Heart left ventricle (tissue), 13 donors: Measurements from ENCODE around the gene MSL3.

Experiments used
- CTCF ChIP-seq, 12 donors: fragments of 200-600 bp; sonication (generic) in 4 of 12; IDR thresholded peaks; one replicate each; pipeline versions ENCODE4 v1.5.0 to v1.8.0; 2018 to 2022; ENCODE audit warnings: antibody characterized with exemption in 12 of 12, mild to moderate bottlenecking in 5 of 12
- POLR2A ChIP-seq, 2 donors: fragments of 450-650 bp; IDR thresholded peaks; one replicate each; pipeline ENCODE4 v1.6.1; 2017; ENCODE audit warnings: antibody characterized with exemption in 2 of 2, mild to moderate bottlenecking in 2 of 2, moderate library complexity in 2 of 2
- donor health status: ischemic (EF 13 %, LVEDD 7.1; RV severe dilation, severe dysfunction).
- donor health status: DM: no; HTN: yes; CAD: no.
- donor health status: DM: no; HTN: no; CAD: no.
- donor health status: ischemic (EF 25% LVEDD 6.9; RV normal size, moderate dysfunction).
- donor health status: ischemic (EF 25% LVEDD 5.7; RV mildly dilated, moderate dysfunction).
- donor health status: ischemic (EF 35%, LVEDD 5.7; RV mildly dilated, moderate dysfunction).
- donor health status: nonischemic (EF 11% LVEDD 7.7; RV severe dilation, severe dysfunction).
- donor health status: DM: yes; HTN: yes; CAD: no.
- donor health status: PGD.
- donor health status: ischemic (EF 29% LVEDD 5.4; RV normal size, mild dysfunction).
- donor health status: nonischemic (EF 23%, LVEDD 6.1; RV moderate dilation, normal function).

- TF ChIP-seq POLR2A (IDR thresholded peaks at IDR 0.05) (no peak), CTCF (IDR thresholded peaks at IDR 0.05) (no peak)
Observed at GRCh38 chrX:11755724-11756123, 2.3 kb upstream of the MSL3 start.
